HuH-7.5 (cell line): ENCODE measurements around the gene DSC1.
"Not testable (repeated sequence)": the region's sequence is repeated elsewhere in the genome, so short reads cannot be mapped to it uniquely, and the experiment has no call there.

Experiments used
- DNase-seq: peaks from one replicate; pipeline ENCODE4 v3.0.0; 2011; ENCODE audit warnings: low spot score

The DSC1 gene

DNA sequence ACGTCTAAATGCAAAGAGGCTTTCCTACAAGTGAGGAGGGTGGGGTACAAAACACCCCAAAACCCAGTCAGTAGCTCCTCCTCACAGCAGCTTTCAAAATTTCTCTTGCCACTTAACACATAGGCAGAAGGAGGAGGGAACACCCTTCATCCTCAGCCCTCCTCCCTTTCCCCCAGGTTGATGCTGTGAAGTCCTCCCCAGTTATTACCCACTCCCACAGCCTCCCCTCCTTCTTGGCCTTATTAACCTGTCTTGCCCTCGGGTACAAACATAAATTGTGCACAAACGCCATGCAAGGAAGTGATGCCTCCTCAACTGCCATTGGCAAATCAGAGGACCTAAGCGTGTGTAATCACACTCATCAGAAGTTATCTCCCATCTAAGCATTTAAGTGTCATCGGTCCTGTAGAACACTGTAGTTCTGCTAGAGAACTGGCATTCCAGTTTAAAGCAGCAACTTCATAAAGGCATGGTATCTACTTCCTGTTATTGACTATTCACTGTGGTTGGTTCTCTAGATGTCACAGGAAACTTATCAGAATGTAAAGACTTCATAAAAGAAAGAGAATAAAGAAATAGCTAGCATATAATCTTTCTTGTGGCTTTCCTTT, at the start of gene DSC1:
Gene DSC1 (minus strand): TSS at position 32 of the 611 bp plus-strand sequence. CDS start 262 bp downstream, outside the sequence.
- DNase-seq = no peak

GRCh38 chr18:31211047-31211446, 48.4 kb upstream of the DSC1 start:
- no peak for DNase-seq

DNA sequence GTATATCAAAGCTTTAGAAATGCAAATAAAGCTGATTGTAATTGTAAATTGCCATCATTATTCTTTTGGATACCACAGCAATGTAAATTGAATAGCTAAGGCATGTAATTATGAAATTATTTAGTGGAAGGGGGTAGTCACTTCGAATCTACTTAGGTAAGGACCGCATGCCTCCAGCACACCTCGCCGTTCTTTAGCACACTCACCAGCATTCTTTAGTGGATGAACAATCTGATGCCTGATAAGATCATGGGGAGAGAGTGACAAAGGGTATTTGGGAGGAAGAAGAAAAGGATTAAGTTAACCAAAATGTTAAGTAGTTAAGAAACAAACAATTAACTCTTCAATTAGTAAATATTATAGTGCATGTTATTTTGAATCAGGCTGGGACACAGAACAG, 46.4 kb upstream of the DSC1 start:
- DNase-seq = no peak

DNA sequence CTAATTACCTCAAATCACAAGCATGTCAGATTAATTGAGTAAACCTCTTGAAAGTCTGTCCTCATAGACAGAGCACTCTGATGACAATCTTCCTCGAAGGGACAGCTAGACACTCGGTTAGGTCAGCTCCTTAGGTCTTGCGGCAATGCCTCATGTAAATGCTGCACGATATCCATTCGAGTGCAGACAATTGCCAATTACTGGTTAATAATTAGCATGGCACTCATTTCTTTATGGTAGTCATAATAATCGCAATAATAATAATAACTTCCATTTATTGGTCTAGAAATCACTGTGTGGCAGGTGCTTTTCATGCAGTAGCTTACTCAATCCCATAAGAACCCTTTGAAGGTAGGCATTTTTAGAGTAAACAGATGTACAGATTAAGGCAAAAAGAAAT, 44.7 kb upstream of the DSC1 start:
- DNase-seq = no peak

- DNase-seq = no peak
Measured at GRCh38 chr18:31206787-31207381, 44.2 kb upstream of the DSC1 start.

GRCh38 chr18:31206071-31206470, 43.4 kb upstream of the DSC1 start:
- no peak for DNase-seq

- no peak for DNase-seq
Measured at GRCh38 chr18:31205273-31205672, 42.6 kb upstream of the DSC1 start.

- no peak for DNase-seq
Measured at GRCh38 chr18:31204833-31205232, 42.2 kb upstream of the DSC1 start.

DNA sequence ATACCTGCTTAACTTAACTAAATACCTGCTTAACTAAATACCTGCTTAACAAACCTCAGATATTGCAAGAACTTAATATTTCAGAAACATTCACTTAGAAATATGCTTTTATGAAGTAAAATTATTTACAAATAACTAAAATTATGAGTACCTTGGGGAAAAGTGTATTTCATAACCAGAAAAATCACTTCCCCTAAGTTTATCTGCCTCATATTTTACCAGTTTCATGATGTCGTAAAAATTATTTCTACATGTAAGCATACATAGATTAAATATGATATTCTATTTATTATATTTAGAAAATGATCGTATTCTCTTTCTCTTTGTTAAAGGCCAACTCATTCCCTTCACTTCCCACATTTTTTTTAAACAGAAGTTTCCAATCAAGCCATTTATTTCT, 41.5 kb upstream of the DSC1 start:
- DNase-seq = no peak

DNA sequence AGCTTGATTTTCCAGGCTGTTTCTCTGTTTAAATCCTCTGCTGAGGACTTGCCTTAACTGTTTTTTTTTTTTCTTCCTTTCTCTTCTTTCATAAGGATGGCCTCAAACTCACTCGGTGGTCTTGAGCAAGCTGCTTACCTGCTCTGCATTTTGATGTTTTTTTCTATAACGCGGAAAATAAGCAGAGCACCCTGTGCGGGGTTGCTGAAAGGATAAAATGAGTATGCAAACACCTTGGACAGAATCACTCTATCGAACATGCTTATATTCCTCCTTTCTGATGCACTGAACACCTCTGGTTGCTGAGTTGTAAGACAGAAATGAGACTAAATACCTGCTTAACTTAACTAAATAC, 41.1 kb upstream of the DSC1 start:
- no peak for DNase-seq

- no peak for DNase-seq
Measured at GRCh38 chr18:31203096-31203793, 40.6 kb upstream of the DSC1 start.

GRCh38 chr18:31199190-31199769, 36.6 kb upstream of the DSC1 start:
- no peak for DNase-seq

- DNase-seq = no peak
Measured at GRCh38 chr18:31197676-31198075, 35.0 kb upstream of the DSC1 start.

DNA sequence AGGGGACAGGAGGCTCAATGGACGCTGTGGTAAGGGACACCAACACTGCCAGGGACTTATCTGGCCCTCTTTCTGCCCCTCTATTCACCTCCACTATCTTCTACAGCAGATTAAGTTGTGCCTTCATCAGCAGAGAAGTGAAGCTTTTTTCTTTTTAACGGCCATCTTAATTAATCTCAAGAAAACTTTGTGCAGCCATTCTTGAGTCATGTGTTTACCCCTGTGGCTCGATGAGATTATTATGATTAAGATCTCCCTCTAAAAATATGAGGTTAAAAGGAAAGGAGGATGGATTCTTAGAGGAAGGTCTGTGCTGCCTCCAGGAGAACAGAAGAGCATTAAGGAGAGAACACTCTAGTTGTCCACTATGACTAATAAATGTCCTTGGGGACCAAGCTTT, 32.4 kb upstream of the DSC1 start:
- no peak for DNase-seq

- no peak for DNase-seq
Measured at GRCh38 chr18:31192086-31192776, 29.6 kb upstream of the DSC1 start.

- no peak for DNase-seq
Measured at GRCh38 chr18:31190919-31191318, 28.3 kb upstream of the DSC1 start.

DNA sequence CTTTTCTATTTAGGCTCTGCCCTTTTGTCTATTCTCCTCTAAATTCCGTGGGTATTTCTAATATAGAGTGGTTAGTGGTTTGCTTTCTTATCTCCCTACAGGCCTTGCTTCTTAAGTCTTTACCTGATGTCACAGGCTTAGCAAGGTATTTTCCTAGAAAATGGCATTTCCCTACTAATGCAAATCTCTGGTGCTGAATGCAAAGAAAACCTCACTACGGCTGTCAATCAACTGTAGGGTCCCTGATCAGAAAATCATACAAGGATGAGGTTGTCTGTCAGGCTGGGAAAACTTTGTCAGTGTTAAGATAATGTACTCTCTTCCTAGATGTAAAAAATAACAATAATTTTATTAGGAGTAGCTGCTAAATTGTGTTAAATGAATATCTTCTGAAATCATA, 27.1 kb upstream of the DSC1 start:
- DNase-seq = no peak

GRCh38 chr18:31185186-31185950, 22.7 kb upstream of the DSC1 start:
- DNase-seq = no peak

GRCh38 chr18:31183302-31183701, 20.6 kb upstream of the DSC1 start:
- DNase-seq = no peak

- not testable (repeated sequence) for DNase-seq
Measured at GRCh38 chr18:31177369-31177768, 14.7 kb upstream of the DSC1 start.

GRCh38 chr18:31176531-31176930, 13.9 kb upstream of the DSC1 start:
- no peak for DNase-seq
